ENCODE data around the gene TEX2. TPM values are rescaled to one million over a fixed set of nuclear protein-coding genes. Genes with fewer than 3 reads are reported as not detected.

TEX2 gene
- total and polyA plus RNA-seq, 9 of the 15 experiments (the other 6 are each of a cell fraction or from before 2014, with no cell fraction given), result 4.1 to 27.6 (median 19.3) TPM

DNA sequence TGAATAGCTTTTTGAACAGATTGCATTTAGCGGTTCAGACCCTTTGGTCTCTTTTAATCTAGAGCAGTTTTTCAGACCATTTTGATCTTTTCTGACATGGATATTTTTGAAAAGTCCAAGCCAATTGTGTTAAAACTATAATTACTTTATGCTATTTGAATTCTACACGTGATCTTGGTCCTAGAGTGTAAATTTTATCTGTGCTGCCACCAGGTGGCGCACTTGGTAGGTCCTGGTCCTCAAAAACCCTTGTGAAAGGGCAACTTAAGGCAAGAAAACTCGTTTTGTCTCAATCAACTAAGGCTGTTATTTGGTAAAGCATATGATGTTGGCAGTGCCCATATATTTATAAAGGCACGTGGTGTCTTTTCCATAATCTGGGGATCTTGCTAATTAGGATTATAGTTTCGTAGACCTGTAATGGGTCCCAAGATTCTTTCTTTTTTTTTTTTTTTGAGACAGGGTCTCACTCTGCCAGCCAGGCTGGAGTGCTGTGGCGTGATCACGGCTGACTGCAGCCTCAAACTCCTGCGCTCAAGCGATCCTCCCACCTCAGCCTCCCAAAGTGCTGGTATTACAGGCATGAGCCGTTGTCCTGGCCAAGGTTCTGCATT is 43.9 kb upstream of the TEX2 start (continued):
- TF ChIP-seq RAD21 (CRISPR knock-in tag; conservative IDR thresholded peaks at IDR 0.05 in 1 of 2, IDR thresholded peaks at IDR 0.05 in 1 of 2) (peak; percentile 68 to 86), SETDB1 (IDR thresholded peaks at IDR 0.05; ENCODE audit: low read length) (no peak), USF1 (CRISPR knock-in tag; IDR thresholded peaks at IDR 0.05) (peak; percentile 77), BCL6 (CRISPR knock-in tag; IDR thresholded peaks at IDR 0.05) (no peak), POLR3G (IDR thresholded peaks at IDR 0.05; ENCODE audit: extremely low read depth, insufficient read length, insufficient replicate concordance) (no peak), GATAD2A (IDR thresholded peaks at IDR 0.05) (no peak), PRPF4 (IDR thresholded peaks at IDR 0.05; ENCODE audit: insufficient read depth, low read depth, low read length, poor library complexity, severe bottlenecking) (no peak), NCOA4 (IDR thresholded peaks at IDR 0.05; ENCODE audit: partially characterized antibody) (no peak), SRSF9 (IDR thresholded peaks at IDR 0.05; ENCODE audit: borderline replicate concordance, low read depth, low read length) (no peak), ZBTB1 (CRISPR knock-in tag; IDR thresholded peaks at IDR 0.05; ENCODE audit: borderline replicate concordance, low read depth) (no peak), USF2 (CRISPR knock-in tag; IDR thresholded peaks at IDR 0.05) (peak; percentile 69), CC2D1A (IDR thresholded peaks at IDR 0.05) (0 out of 2 replicates have a peak, but pooled peaks have one; percentile 23), THRAP3 (IDR thresholded peaks at IDR 0.05; ENCODE audit: borderline replicate concordance) (no peak), ZZZ3 (IDR thresholded peaks at IDR 0.05) (no peak), GTF2E2 (tag; IDR thresholded peaks at IDR 0.05) (no peak), CHD4 (IDR thresholded peaks at IDR 0.05; ENCODE audit: insufficient read depth, insufficient replicate concordance, low read depth, low read length, poor library complexity, severe bottlenecking) (no peak), C11orf30 (IDR thresholded peaks at IDR 0.05; ENCODE audit: low read depth) (no peak), ZNF696 (CRISPR knock-in tag; conservative IDR thresholded peaks at IDR 0.05) (no peak), KLF13 (tag; IDR thresholded peaks at IDR 0.05; ENCODE audit: borderline replicate concordance, low read depth) (no peak)
- TF ChIP-seq, protein P1, sequence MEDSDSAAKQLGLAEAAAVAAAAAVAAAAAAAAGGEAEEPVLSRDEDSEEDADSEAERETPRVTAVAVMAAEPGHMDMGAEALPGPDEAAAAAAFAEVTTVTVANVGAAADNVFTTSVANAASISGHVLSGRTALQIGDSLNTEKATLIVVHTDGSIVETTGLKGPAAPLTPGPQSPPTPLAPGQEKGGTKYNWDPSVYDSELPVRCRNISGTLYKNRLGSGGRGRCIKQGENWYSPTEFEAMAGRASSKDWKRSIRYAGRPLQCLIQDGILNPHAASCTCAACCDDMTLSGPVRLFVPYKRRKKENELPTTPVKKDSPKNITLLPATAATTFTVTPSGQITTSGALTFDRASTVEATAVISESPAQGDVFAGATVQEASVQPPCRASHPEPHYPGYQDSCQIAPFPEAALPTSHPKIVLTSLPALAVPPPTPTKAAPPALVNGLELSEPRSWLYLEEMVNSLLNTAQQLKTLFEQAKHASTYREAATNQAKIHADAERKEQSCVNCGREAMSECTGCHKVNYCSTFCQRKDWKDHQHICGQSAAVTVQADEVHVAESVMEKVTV (CRISPR knock-in tag; IDR thresholded peaks at IDR 0.05), result peak; percentile 56; the same call in 1 of the 2 replicates
- TF ChIP-seq, protein P2, sequence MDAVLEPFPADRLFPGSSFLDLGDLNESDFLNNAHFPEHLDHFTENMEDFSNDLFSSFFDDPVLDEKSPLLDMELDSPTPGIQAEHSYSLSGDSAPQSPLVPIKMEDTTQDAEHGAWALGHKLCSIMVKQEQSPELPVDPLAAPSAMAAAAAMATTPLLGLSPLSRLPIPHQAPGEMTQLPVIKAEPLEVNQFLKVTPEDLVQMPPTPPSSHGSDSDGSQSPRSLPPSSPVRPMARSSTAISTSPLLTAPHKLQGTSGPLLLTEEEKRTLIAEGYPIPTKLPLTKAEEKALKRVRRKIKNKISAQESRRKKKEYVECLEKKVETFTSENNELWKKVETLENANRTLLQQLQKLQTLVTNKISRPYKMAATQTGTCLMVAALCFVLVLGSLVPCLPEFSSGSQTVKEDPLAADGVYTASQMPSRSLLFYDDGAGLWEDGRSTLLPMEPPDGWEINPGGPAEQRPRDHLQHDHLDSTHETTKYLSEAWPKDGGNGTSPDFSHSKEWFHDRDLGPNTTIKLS (IDR thresholded peaks at IDR 0.05; ENCODE audit: borderline replicate concordance, low read depth), result no peak
- TF ChIP-seq, protein P3, sequence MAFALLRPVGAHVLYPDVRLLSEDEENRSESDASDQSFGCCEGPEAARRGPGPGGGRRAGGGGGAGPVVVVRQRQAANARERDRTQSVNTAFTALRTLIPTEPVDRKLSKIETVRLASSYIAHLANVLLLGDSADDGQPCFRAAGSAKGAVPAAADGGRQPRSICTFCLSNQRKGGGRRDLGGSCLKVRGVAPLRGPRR (CRISPR knock-in tag; IDR thresholded peaks at IDR 0.05), result no peak
